Activated effector memory CD4-positive, alpha-beta T cell treated with Interleukin-2 at 50 U/mL for 16 hours (primary cell): ENCODE measurements around the gene CHRND.

Source experiments
- DNase-seq: peaks from one replicate; pipeline ENCODE4 v3.0.0-alpha.2; 2020

The CHRND gene

GRCh38 chr2:232525791-232526371 is at the start of gene CHRND:
CHRND (plus strand) TSS chr2:232526160; CDS start chr2:232526216, 56 bp downstream.
- DNase-seq = no peak

GRCh38 chr2:232476791-232477190 is 49.2 kb upstream of the CHRND start:
- no peak for DNase-seq

GRCh38 chr2:232477751-232478510 is 48.0 kb upstream of the CHRND start:
- DNase-seq = no peak

- no peak for DNase-seq
Observed at GRCh38 chr2:232478571-232479340, 47.2 kb upstream of the CHRND start.

GRCh38 chr2:232479341-232480200 is 46.4 kb upstream of the CHRND start:
- no peak for DNase-seq

- no peak for DNase-seq
Observed at GRCh38 chr2:232480201-232481190, 45.5 kb upstream of the CHRND start.

GRCh38 chr2:232481322-232482140 is 44.4 kb upstream of the CHRND start:
- no peak for DNase-seq

- DNase-seq = no peak
Observed at GRCh38 chr2:232482301-232483238, 43.4 kb upstream of the CHRND start.

- DNase-seq = no peak
Observed at GRCh38 chr2:232483311-232483922, 42.5 kb upstream of the CHRND start.

- DNase-seq = no peak
Observed at GRCh38 chr2:232483923-232484627, 41.9 kb upstream of the CHRND start.

- DNase-seq = no peak
Observed at GRCh38 chr2:232484628-232485347, 41.2 kb upstream of the CHRND start.

- no peak for DNase-seq
Observed at GRCh38 chr2:232485348-232485756, 40.6 kb upstream of the CHRND start.

- no peak for DNase-seq
Observed at GRCh38 chr2:232485757-232486557, 40.0 kb upstream of the CHRND start.

- no peak for DNase-seq
Observed at GRCh38 chr2:232486558-232487384, 39.2 kb upstream of the CHRND start.

- no peak for DNase-seq
Observed at GRCh38 chr2:232487385-232488096, 38.4 kb upstream of the CHRND start, which contains the start of gene ECEL1. ECEL1 (minus strand) TSS chr2:232487834; CDS start chr2:232486653, 1,181 bp downstream.
